HEK293 (cell line): ENCODE measurements around the gene TCERG1L.

Source experiments
- CTCF ChIA-PET: fragments of 350-600 bp; formaldehyde crosslinking; extraction: SDS; loops from one replicate; lab custom pipeline; 2021; ENCODE audit warnings: antibody characterized with exemption; lab: Yijun Ruan, JAX
- POLR2A ChIA-PET: fragments of 300-600 bp; formaldehyde crosslinking; extraction: SDS; loops from one replicate; lab custom pipeline; 2020; ENCODE audit warnings: antibody characterized with exemption, inconsistent platforms; lab: Yijun Ruan, JAX
- H3K27ac ChIP-seq: fragments of 200-500 bp; sonication (Bioruptor generic); 2 replicates; pipeline ENCODE4 v1.5.1; 2014; ENCODE audit warnings: low read depth, low read length, control low read depth, inconsistent platforms; ENCODE audit errors: extremely low read depth
- H3K36me3 ChIP-seq, 2 experiments: fragments of 200-500 bp in 1 of 2; sonication (Bioruptor generic) in 1 of 2; 1 replicate in 1 of 2; 2 replicates in 1 of 2; pipeline ENCODE4 v1.5.1; 2014 to 2017; ENCODE audit warnings: inconsistent platforms in 2 of 2, low read length in 2 of 2; ENCODE audit not compliant: control insufficient read depth in 2 of 2, insufficient read depth in 1 of 2
- H3K4me1 ChIP-seq: fragments of 200-500 bp; sonication (Bioruptor generic); 2 replicates; pipeline ENCODE4 v1.5.1; 2014; ENCODE audit warnings: mild to moderate bottlenecking, low read length, inconsistent platforms; ENCODE audit not compliant: control insufficient read depth, insufficient read depth
- H3K4me3 ChIP-seq: 2 replicates; pipeline ENCODE4 v1.5.1; 2011; ENCODE audit warnings: low read depth, mild to moderate bottlenecking, control low read depth, low read length, moderate library complexity
- H3K9me3 ChIP-seq: fragments of 200-500 bp; sonication (Bioruptor generic); 2 replicates; pipeline ENCODE4 v1.5.1; 2014; ENCODE audit warnings: low read depth, low read length, inconsistent platforms; ENCODE audit not compliant: control insufficient read depth, insufficient read depth
- GLIS2 ChIP-seq: fragments of 450-650 bp; formaldehyde crosslinking; IDR thresholded peaks from 2 replicates; pipeline ENCODE4 v1.5.1; 2016; ENCODE audit warnings: missing biosample characterization, missing genetic modification characterization
- KLF7 ChIP-seq: fragments of 450-650 bp; formaldehyde crosslinking; IDR thresholded peaks from 2 replicates; pipeline ENCODE4 v1.5.1; 2016; ENCODE audit warnings: missing biosample characterization, missing genetic modification characterization, borderline replicate concordance
- OSR2 ChIP-seq: fragments of 450-650 bp; formaldehyde crosslinking; IDR thresholded peaks from 2 replicates; pipeline ENCODE4 v1.5.1; 2016; ENCODE audit warnings: missing biosample characterization, missing genetic modification characterization
- ZBTB1 ChIP-seq: fragments of 450-650 bp; formaldehyde crosslinking; IDR thresholded peaks from 2 replicates; pipeline ENCODE4 v1.5.1; 2016; ENCODE audit warnings: missing biosample characterization, missing genetic modification characterization
- ZBTB21 ChIP-seq: fragments of 450-650 bp; formaldehyde crosslinking; IDR thresholded peaks from 2 replicates; pipeline ENCODE4 v1.5.1; 2017; ENCODE audit warnings: missing biosample characterization, missing genetic modification characterization
- ZEB2 ChIP-seq: fragments of 450-650 bp; formaldehyde crosslinking; IDR thresholded peaks from 2 replicates; pipeline ENCODE4 v1.5.1; 2016; ENCODE audit warnings: missing biosample characterization, missing genetic modification characterization
- ZFP37 ChIP-seq: fragments of 450-650 bp; formaldehyde crosslinking; IDR thresholded peaks from 2 replicates; pipeline ENCODE4 v1.5.1; 2016; ENCODE audit warnings: missing biosample characterization, missing genetic modification characterization
- ZNF133 ChIP-seq: fragments of 450-650 bp; formaldehyde crosslinking; IDR thresholded peaks from 2 replicates; pipeline ENCODE4 v1.5.1; 2016; ENCODE audit warnings: missing biosample characterization, missing genetic modification characterization
- ZNF155 ChIP-seq: fragments of 450-650 bp; formaldehyde crosslinking; IDR thresholded peaks from 2 replicates; pipeline ENCODE4 v1.5.1; 2016; ENCODE audit warnings: missing biosample characterization, missing genetic modification characterization
- ZNF19 ChIP-seq: fragments of 450-650 bp; formaldehyde crosslinking; IDR thresholded peaks from 2 replicates; pipeline ENCODE4; 2016; ENCODE audit warnings: missing biosample characterization, missing genetic modification characterization, low read depth
- ZNF202 ChIP-seq: fragments of 450-650 bp; formaldehyde crosslinking; IDR thresholded peaks from 2 replicates; pipeline ENCODE4 v1.5.1; 2016; ENCODE audit warnings: missing biosample characterization, missing genetic modification characterization, borderline replicate concordance
- ZNF211 ChIP-seq: fragments of 450-650 bp; formaldehyde crosslinking; IDR thresholded peaks from 2 replicates; pipeline ENCODE4 v1.5.1; 2016; ENCODE audit warnings: low read depth, missing biosample characterization, missing genetic modification characterization
- ZNF292 ChIP-seq: fragments of 450-650 bp; formaldehyde crosslinking; IDR thresholded peaks from 2 replicates; pipeline ENCODE4 v1.5.1; 2016; ENCODE audit warnings: low read depth, missing biosample characterization, missing genetic modification characterization, borderline replicate concordance
- ZNF621 ChIP-seq: fragments of 450-650 bp; formaldehyde crosslinking; IDR thresholded peaks from 2 replicates; pipeline ENCODE4 v1.5.1; 2017; ENCODE audit warnings: missing biosample characterization, missing genetic modification characterization
- ZNF701 ChIP-seq: fragments of 450-650 bp; formaldehyde crosslinking; IDR thresholded peaks from 2 replicates; pipeline ENCODE4 v1.5.1; 2016; ENCODE audit warnings: missing biosample characterization, missing genetic modification characterization
- ZNF785 ChIP-seq: fragments of 450-650 bp; formaldehyde crosslinking; IDR thresholded peaks from 2 replicates; pipeline ENCODE4 v1.5.1; 2016; ENCODE audit warnings: missing biosample characterization, missing genetic modification characterization
- ZXDB ChIP-seq: fragments of 450-650 bp; formaldehyde crosslinking; IDR thresholded peaks from 2 replicates; pipeline ENCODE4 v1.5.1; 2016; ENCODE audit warnings: missing biosample characterization, missing genetic modification characterization
- TF ChIP-seq, protein P1 (sequence below): fragments of 450-650 bp; formaldehyde crosslinking; IDR thresholded peaks from 2 replicates; pipeline ENCODE4 v1.5.1; 2016; ENCODE audit warnings: missing biosample characterization, missing genetic modification characterization, borderline replicate concordance
- TF ChIP-seq, protein P2 (sequence below): fragments of 450-650 bp; formaldehyde crosslinking; IDR thresholded peaks from 2 replicates; pipeline ENCODE4 v1.5.1; 2017; ENCODE audit warnings: missing biosample characterization, mild to moderate bottlenecking, missing genetic modification characterization, moderate library complexity
- TF ChIP-seq, protein P3 (sequence below): fragments of 450-650 bp; formaldehyde crosslinking; IDR thresholded peaks from 2 replicates; pipeline ENCODE4 v1.5.1; 2016; ENCODE audit warnings: missing biosample characterization, missing genetic modification characterization
- TF ChIP-seq, protein P4 (sequence below): fragments of 450-650 bp; formaldehyde crosslinking; IDR thresholded peaks from 2 replicates; pipeline ENCODE4 v1.5.1; 2017; ENCODE audit warnings: missing biosample characterization, missing genetic modification characterization

The TCERG1L gene

DNA sequence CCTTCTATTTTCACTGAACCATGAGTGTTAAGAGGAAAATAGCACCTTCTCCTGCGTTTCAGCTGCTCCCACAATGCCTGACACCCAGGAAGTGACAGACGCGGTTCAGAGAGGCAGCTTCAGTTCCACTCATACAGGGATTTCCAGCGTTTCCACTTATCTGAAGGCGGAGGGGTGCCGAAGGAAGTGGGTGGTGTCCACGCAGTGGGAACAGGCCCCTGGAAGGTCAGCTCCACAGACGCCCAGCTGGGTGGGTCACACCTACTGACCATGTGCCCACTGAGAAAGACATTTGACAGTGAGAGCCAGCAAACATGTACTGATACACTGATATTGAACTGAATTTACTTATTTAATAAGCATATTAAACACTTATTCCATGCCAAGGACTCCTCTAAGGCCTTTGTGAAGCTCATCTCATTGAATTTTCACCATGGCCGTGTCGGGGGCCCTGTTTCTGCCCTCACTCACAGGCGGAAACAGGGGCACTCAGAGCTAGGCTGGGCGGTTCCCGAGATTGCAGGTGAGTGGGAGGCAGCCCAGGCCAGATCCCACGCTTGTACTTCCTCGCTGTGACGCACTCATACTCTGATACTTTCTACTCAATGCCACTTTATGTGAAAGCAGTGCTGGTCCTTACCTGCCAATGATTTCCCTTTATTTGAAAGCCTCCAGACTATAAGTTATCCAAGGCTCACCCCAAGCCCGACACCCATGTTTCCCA lies 96.8 kb downstream of the TCERG1L start:
- CTCF ChIA-PET = no interaction called here
- no peaks in the 10 kb centered on the region for H3K9me3 ChIP-seq
- POLR2A ChIA-PET = no interaction called here
- H3K27ac ChIP-seq = no peak overlapping the region
- no peak overlapping the region for H3K4me3 ChIP-seq
- no peak for TF ChIP-seq KLF7 (tag by site-specific recombination)
- TF ChIP-seq, protein P1, sequence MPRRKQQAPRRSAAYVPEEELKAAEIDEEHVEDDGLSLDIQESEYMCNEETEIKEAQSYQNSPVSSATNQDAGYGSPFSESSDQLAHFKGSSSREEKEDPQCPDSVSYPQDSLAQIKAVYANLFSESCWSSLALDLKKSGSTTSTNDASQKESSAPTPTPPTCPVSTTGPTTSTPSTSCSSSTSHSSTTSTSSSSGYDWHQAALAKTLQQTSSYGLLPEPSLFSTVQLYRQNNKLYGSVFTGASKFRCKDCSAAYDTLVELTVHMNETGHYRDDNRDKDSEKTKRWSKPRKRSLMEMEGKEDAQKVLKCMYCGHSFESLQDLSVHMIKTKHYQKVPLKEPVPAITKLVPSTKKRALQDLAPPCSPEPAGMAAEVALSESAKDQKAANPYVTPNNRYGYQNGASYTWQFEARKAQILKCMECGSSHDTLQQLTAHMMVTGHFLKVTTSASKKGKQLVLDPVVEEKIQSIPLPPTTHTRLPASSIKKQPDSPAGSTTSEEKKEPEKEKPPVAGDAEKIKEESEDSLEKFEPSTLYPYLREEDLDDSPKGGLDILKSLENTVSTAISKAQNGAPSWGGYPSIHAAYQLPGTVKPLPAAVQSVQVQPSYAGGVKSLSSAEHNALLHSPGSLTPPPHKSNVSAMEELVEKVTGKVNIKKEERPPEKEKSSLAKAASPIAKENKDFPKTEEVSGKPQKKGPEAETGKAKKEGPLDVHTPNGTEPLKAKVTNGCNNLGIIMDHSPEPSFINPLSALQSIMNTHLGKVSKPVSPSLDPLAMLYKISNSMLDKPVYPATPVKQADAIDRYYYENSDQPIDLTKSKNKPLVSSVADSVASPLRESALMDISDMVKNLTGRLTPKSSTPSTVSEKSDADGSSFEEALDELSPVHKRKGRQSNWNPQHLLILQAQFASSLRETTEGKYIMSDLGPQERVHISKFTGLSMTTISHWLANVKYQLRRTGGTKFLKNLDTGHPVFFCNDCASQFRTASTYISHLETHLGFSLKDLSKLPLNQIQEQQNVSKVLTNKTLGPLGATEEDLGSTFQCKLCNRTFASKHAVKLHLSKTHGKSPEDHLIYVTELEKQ (tag by site-specific recombination) = no peak
- TF ChIP-seq ZNF621 = no peak
- no peak for TF ChIP-seq ZFP37 (tag by site-specific recombination)
- TF ChIP-seq ZBTB21 = no peak
- TF ChIP-seq, protein P2, sequence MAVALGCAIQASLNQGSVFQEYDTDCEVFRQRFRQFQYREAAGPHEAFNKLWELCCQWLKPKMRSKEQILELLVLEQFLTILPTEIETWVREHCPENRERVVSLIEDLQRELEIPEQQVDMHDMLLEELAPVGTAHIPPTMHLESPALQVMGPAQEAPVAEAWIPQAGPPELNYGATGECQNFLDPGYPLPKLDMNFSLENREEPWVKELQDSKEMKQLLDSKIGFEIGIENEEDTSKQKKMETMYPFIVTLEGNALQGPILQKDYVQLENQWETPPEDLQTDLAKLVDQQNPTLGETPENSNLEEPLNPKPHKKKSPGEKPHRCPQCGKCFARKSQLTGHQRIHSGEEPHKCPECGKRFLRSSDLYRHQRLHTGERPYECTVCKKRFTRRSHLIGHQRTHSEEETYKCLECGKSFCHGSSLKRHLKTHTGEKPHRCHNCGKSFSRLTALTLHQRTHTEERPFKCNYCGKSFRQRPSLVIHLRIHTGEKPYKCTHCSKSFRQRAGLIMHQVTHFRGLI = no peak
- H3K36me3 ChIP-seq = no peaks in the 10 kb centered on the region
- no peaks in the 10 kb centered on the region for H3K4me1 ChIP-seq

DNA sequence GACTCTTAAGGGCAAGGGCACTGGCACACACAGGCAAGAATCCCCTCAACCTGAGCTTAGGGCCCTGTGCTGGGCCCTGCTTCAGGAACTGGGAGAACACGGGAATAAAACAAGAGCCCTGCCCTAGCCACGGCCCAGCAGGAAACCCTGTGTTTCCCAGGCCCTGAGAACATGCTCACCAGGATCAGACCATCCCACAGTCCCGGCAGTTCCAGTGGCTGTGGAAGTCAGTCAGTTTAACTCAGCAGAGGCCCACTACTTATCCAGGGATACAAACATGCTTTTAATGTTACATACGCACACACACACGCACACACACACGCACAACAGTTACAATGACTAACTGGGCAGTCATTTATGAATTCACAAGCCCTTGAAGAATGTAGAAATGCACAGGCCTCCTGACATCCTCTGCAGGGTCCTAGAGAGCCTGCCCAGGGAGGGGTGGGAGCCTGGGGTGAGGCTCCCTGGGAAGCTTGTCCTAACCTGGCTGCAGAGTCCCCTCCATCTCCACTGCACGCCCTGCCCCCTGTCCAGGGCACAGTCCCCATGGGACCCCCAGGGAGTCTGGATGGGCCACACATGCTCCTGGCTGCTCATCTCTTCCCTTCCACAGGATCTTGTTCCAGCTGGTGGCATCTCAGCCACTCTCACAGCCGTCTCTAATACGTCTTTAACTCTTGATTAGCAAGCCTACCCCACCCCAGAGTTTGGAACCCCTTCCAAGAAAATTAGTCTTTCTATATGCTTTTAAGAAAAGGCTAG lies 97.6 kb downstream of the TCERG1L start:
- H3K27ac ChIP-seq = no peak overlapping the region
- POLR2A ChIA-PET = no interaction called here
- H3K9me3 ChIP-seq = no peaks in the 10 kb centered on the region
- H3K4me3 ChIP-seq = no peak overlapping the region
- H3K36me3 ChIP-seq = no peaks in the 10 kb centered on the region
- H3K4me1 ChIP-seq = no peaks in the 10 kb centered on the region
- CTCF ChIA-PET = no interaction called here
- no peak for TF ChIP-seq GLIS2 (tag by site-specific recombination)
- TF ChIP-seq ZNF785 (tag by site-specific recombination) = no peak
- TF ChIP-seq ZNF292 = no peak

DNA sequence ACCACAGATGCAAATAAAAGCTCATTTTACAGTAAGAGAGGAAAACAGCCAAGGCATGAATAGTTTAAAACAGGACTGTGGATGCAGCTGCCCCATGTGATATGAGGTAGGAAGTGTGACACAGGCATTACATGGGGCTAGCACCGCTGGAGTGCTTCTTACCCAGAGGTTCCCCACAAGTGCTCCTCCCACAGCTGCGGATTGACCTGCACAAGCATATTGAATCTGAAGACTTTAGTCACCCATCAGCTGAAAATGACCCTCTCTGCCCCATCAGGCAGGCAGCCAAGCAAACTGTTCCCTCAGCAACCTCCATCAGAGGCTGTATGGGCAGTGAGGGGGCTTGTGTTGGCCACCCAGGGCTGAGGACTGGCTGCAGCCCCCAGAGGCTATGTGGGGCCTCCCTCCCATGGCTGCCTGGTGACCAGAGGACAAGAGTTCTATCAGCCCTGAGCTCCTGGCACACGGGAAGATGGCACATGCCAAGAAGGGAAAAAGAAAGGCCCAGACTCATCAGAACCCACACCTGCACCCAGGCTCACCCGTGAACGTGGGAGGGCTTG lies 98.7 kb downstream of the TCERG1L start:
- POLR2A ChIA-PET = no interaction called here
- Histone ChIP-seq H3K27ac (no peak overlapping the region), H3K9me3 (no peaks in the 10 kb centered on the region)
- TF ChIP-seq ZNF701 (tag by site-specific recombination) (no peak), ZNF211 (tag by site-specific recombination) (no peak), ZXDB (tag by site-specific recombination) (no peak), ZNF133 (tag by site-specific recombination) (no peak), ZNF155 (tag by site-specific recombination) (no peak), OSR2 (tag by site-specific recombination) (no peak), ZEB2 (tag by site-specific recombination) (no peak), ZBTB1 (no peak), ZNF19 (tag by site-specific recombination) (no peak), ZNF202 (tag by site-specific recombination) (no peak)
- TF ChIP-seq, protein P3, sequence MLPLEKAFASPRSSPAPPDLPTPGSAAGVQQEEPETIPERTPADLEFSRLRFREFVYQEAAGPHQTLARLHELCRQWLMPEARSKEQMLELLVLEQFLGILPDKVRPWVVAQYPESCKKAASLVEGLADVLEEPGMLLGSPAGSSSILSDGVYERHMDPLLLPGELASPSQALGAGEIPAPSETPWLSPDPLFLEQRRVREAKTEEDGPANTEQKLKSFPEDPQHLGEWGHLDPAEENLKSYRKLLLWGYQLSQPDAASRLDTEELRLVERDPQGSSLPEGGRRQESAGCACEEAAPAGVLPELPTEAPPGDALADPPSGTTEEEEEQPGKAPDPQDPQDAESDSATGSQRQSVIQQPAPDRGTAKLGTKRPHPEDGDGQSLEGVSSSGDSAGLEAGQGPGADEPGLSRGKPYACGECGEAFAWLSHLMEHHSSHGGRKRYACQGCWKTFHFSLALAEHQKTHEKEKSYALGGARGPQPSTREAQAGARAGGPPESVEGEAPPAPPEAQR (tag by site-specific recombination) = no peak
- TF ChIP-seq, protein P4, sequence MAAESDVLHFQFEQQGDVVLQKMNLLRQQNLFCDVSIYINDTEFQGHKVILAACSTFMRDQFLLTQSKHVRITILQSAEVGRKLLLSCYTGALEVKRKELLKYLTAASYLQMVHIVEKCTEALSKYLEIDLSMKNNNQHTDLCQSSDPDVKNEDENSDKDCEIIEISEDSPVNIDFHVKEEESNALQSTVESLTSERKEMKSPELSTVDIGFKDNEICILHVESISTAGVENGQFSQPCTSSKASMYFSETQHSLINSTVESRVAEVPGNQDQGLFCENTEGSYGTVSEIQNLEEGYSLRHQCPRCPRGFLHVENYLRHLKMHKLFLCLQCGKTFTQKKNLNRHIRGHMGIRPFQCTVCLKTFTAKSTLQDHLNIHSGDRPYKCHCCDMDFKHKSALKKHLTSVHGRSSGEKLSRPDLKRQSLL = no peak
- TF ChIP-seq, all 188 proteins: peak for 0
- no peak overlapping the region for H3K4me3 ChIP-seq
- no peaks in the 10 kb centered on the region for H3K4me1 ChIP-seq
- CTCF ChIA-PET = no interaction called here
- no peaks in the 10 kb centered on the region for H3K36me3 ChIP-seq
